GM12878 (cell line): ENCODE data around the gene NDUFS4. TPM values are rescaled to one million over a fixed set of nuclear protein-coding genes. Genes with fewer than 3 reads are reported as not detected.

Experiments
- ATAC-seq: fragments of 200-7000 bp; cut with Tn5 transposase; 3 replicates; pipeline ENCODE4 v1.9.1; 2020; ENCODE audit warnings: mild to moderate bottlenecking, moderate library complexity
- BruUV-seq: library from RNA; stranded (reverse); fragments of 400-500 nt; replicated peaks from 2 replicates; lab custom pipeline; 2021; lab: Mats Ljungman, UMichigan
- CTCF ChIA-PET: fragments of 300-600 bp; sonication (Branson Sonifier 250); formaldehyde crosslinking; extraction: SDS; loops from one replicate; lab custom pipeline; 2021; ENCODE audit warnings: inconsistent platforms; lab: Yijun Ruan, JAX
- POLR2A ChIA-PET: fragments of 350-600 bp; formaldehyde crosslinking; extraction: SDS; loops from one replicate; lab custom pipeline; 2021; ENCODE audit warnings: inconsistent platforms; lab: Charles Lee
- RAD21 ChIA-PET: fragments of 300-600 bp; sonication (Branson Sonifier 250); formaldehyde crosslinking; loops from one replicate; lab custom pipeline; 2023; ENCODE audit warnings: antibody characterized with exemption; ENCODE audit not compliant: unreplicated experiment; lab: Charles Lee
- SMC1A ChIA-PET: fragments of 300-600 bp; sonication (Branson Sonifier 250); formaldehyde crosslinking; loops from one replicate; lab custom pipeline; 2023; ENCODE audit not compliant: unreplicated experiment, uncharacterized antibody; lab: Charles Lee
- DNase-seq: peaks from one replicate; pipeline ENCODE4 v3.0.0-alpha.2; 2011; ENCODE audit warnings: low read depth, low spot score
- FAIRE-seq: peaks from 3 replicates; lab custom pipeline; 2011; peaks lifted over from hg19 to GRCh38; lab: Jason Lieb, UNC
- H2AFZ ChIP-seq: 2 replicates; pipeline ENCODE4 v1.6.0; 2011; ENCODE audit warnings: low read depth, low read length, control low read depth; ENCODE audit not compliant: control insufficient read depth
- H3K27ac ChIP-seq: 2 replicates; pipeline ENCODE4 v1.5.1; 2011; ENCODE audit warnings: control low read depth; ENCODE audit not compliant: control insufficient read depth, insufficient read depth
- H3K27me3 ChIP-seq, 2 experiments: replicated peaks in 1 of 2; 2 replicates each; pipeline versions ENCODE4 v1.6.0 to v1.6.1; 2011; ENCODE audit warnings: low read length in 1 of 2; ENCODE audit not compliant: control insufficient read depth in 2 of 2, insufficient read depth in 2 of 2
- H3K36me3 ChIP-seq, 2 experiments: 2 replicates each; pipeline ENCODE4 v1.5.1; 2011; ENCODE audit warnings: low read length in 1 of 2; ENCODE audit not compliant: control insufficient read depth in 2 of 2, insufficient read depth in 2 of 2
- H3K4me1 ChIP-seq: 2 replicates; pipeline ENCODE4 v1.6.1; 2011; ENCODE audit warnings: mild to moderate bottlenecking, low read length, moderate library complexity, mixed read lengths; ENCODE audit not compliant: control insufficient read depth, insufficient read depth
- H3K4me2 ChIP-seq: 2 replicates; pipeline ENCODE4 v1.6.0; 2011; ENCODE audit warnings: control low read depth; ENCODE audit not compliant: control insufficient read depth, insufficient read depth
- H3K4me3 ChIP-seq: fragments of 200-600 bp; sonication (generic); 2 replicates; pipeline ENCODE4 v1.5.1; 2016
- H3K79me2 ChIP-seq: 2 replicates; pipeline ENCODE4 v1.6.0; 2011; ENCODE audit warnings: low read length; ENCODE audit not compliant: control insufficient read depth, insufficient read depth
- H3K9ac ChIP-seq: 2 replicates; pipeline ENCODE4 v1.8.0; 2011; ENCODE audit warnings: low read length, control low read depth, mixed read lengths; ENCODE audit not compliant: control insufficient read depth, insufficient read depth
- H3K9me3 ChIP-seq: replicated peaks from 3 replicates; pipeline ENCODE4 v1.5.1; 2011; ENCODE audit warnings: mild to moderate bottlenecking, low read length; ENCODE audit not compliant: control insufficient read depth, insufficient read depth
- H4K20me1 ChIP-seq: 2 replicates; pipeline ENCODE4 v1.6.0; 2011; ENCODE audit not compliant: control insufficient read depth, insufficient read depth
- CEBPB ChIP-seq, 2 experiments: fragments of 150-350 bp in 1 of 2; IDR thresholded peaks; 2 replicates each; pipeline ENCODE4 v1.6.1; 2012 to 2014; ENCODE audit warnings: low read depth in 2 of 2, low read length in 2 of 2, borderline replicate concordance in 1 of 2, inconsistent platforms in 1 of 2
- FOS ChIP-seq: IDR thresholded peaks from 3 replicates; pipeline ENCODE4 v1.6.1; 2011; ENCODE audit warnings: borderline replicate concordance; ENCODE audit not compliant: insufficient read length; ENCODE audit errors: extremely low read depth
- FOXM1 ChIP-seq: IDR thresholded peaks from 2 replicates; pipeline ENCODE4 v1.6.1; 2012; ENCODE audit warnings: low read depth, mild to moderate bottlenecking, inconsistent platforms, low read length, moderate library complexity
- GATAD2B ChIP-seq: fragments of 450-650 bp; conservative IDR thresholded peaks from 2 replicates; pipeline ENCODE4 v1.6.1; 2017; ENCODE audit warnings: low read depth, mild to moderate bottlenecking, moderate library complexity
- HDAC2 ChIP-seq: fragments of 200-600 bp; sonication (generic); IDR thresholded peaks from 2 replicates; pipeline ENCODE4 v1.6.1; 2017
- NFIC ChIP-seq: IDR thresholded peaks from 2 replicates; pipeline ENCODE4 v1.6.1; 2012; ENCODE audit warnings: low read depth, mild to moderate bottlenecking, inconsistent platforms, low read length, moderate library complexity
- NFYB ChIP-seq: IDR thresholded peaks from 2 replicates; pipeline ENCODE4 v1.6.1; 2011; ENCODE audit warnings: low read depth, mild to moderate bottlenecking, low read length, improper control_type of control experiment, moderate library complexity; ENCODE audit not compliant: insufficient read depth
- SIX5 ChIP-seq: IDR thresholded peaks from 2 replicates; pipeline ENCODE4 v1.6.1; 2011; ENCODE audit warnings: mild to moderate bottlenecking, low read depth, low read length, moderate library complexity; ENCODE audit not compliant: severe bottlenecking
- SREBF2 ChIP-seq: IDR thresholded peaks from 2 replicates; pipeline ENCODE4 v1.6.1; 2012; ENCODE audit warnings: mild to moderate bottlenecking, low read length
- WRNIP1 ChIP-seq: IDR thresholded peaks from 2 replicates; pipeline ENCODE4 v1.6.1; 2011; ENCODE audit warnings: low read depth, low read length, improper control_type of control experiment, borderline replicate concordance
- ZBTB4 ChIP-seq: fragments of 450-650 bp; formaldehyde crosslinking; IDR thresholded peaks from 2 replicates; pipeline ENCODE4 v1.4.0; 2022; ENCODE audit warnings: mild to moderate bottlenecking, moderate library complexity
- ZNF24 ChIP-seq: fragments of 450-650 bp; IDR thresholded peaks from 2 replicates; pipeline ENCODE4 v1.6.1; 2017; ENCODE audit warnings: antibody characterized with exemption, mild to moderate bottlenecking
- ZSCAN29 ChIP-seq: fragments of 450-650 bp; IDR thresholded peaks from 2 replicates; pipeline ENCODE4 v1.6.1; 2017; ENCODE audit warnings: mild to moderate bottlenecking, moderate library complexity
- ZZZ3 ChIP-seq: IDR thresholded peaks from 2 replicates; pipeline ENCODE4 v1.6.1; 2011; ENCODE audit warnings: low read depth; ENCODE audit not compliant: control insufficient read depth, insufficient read length
- WGBS: methylation state at CpG from one replicate; pipeline ENCODE4 v1.1.6; 2016; ENCODE audit warnings: low lambda C conversion rate; ENCODE audit not compliant: insufficient replicate concordance, insufficient coverage; ENCODE audit errors: missing lambda C conversion rate; 5-methylcytosine and 5-hydroxymethylcytosine counted together
- in situ Hi-C: fragments of 300-500 bp; cut with MboI; formaldehyde crosslinking; loops from 9 replicates; pipeline ENCODE4 v1.14.3; 2018; ENCODE audit warnings: mixed read lengths
- intact Hi-C: fragments of 100-400 bp; cut with micrococcal nuclease; formaldehyde crosslinking; loops from one replicate; pipeline ENCODE4 v1.14.2; 2022; ENCODE audit not compliant: unreplicated experiment
- polyA plus RNA-seq, 11 experiments: library from polyadenylated mRNA; depleted of rRNA in 4 of 11; unstranded in 6 of 11; stranded (reverse) in 5 of 11; fragments of >200 nt; fragmentation: Nextera tagmentation in 4 of 11; fragmentation: Illumina TruSeq in 1 of 11; extraction: Ambion mirVana in 4 of 11; extraction: Trizol in 1 of 11; gene quantifications; 1 replicate in 1 of 11; 2 replicates in 10 of 11; pipeline versions ENCODE4 v1.2.1 to v1.2.3, GENCODE V29; 2011 to 2016; ENCODE audit warnings: inconsistent platforms in 2 of 11, missing spikeins in 2 of 11, low read depth in 1 of 11
- total RNA-seq, 4 experiments: library from RNA; depleted of rRNA in 3 of 4; stranded (reverse); fragments of >200 nt in 3 of 4; fragmentation: Illumina TruSeq in 1 of 4; extraction: Trizol in 1 of 4; gene quantifications; 2 replicates each; pipeline versions ENCODE4 v1.2.1 to v1.2.3, GENCODE V29; 2013 to 2021

Gene NDUFS4
- total and polyA plus RNA-seq, 10 of the 15 experiments (the other 5 are each of a cell fraction or from before 2014, with no cell fraction given), result 69.9 to 366 (median 114) TPM

- H3K27me3 ChIP-seq, result no peaks in the 10 kb centered on the region
- in situ Hi-C loops, result no loop called here
These were observed 37.5 kb downstream of the NDUFS4 start for GRCh38 chr5:53597894-53598293.

More at GRCh38 chr5:53597894-53598293, 37.5 kb downstream of the NDUFS4 start:
- H3K9me3 ChIP-seq, result no peaks in the 10 kb centered on the region; the same call in 2 of the 3 replicates
- no peak for TF ChIP-seq ZSCAN29
- TF ChIP-seq CEBPB (IDR thresholded peaks at IDR 0.05; ENCODE audit: borderline replicate concordance in 1 of 2, low read depth in 2 of 2, low read length in 2 of 2), result no peak
- no peak for TF ChIP-seq ZNF24
- no peak for TF ChIP-seq SREBF2
- no peak for TF ChIP-seq NFYB
- no peak for TF ChIP-seq FOS
- TF ChIP-seq GATAD2B, result no peak
- no peak for TF ChIP-seq ZBTB4
- no peak for TF ChIP-seq ZZZ3
- TF ChIP-seq HDAC2, result no peak
- TF ChIP-seq NFIC, result no peak
- TF ChIP-seq FOXM1, result no peak
- TF ChIP-seq SIX5, result no peak
- no peak for TF ChIP-seq WRNIP1
- POLR2A ChIA-PET, result no interaction called here
- H4K20me1 ChIP-seq, result no peaks in the 10 kb centered on the region; the same call in 1 of the 2 replicates
- H3K36me3 ChIP-seq, result no peaks in the 10 kb centered on the region
- H3K4me2 ChIP-seq, result no peak overlapping the region
- BruUV-seq, result no TSS peak
- SMC1A ChIA-PET, result no interaction called here
- no peak for FAIRE-seq
- H3K9ac ChIP-seq, result no peak overlapping the region
- RAD21 ChIA-PET, result no interaction called here
- no peak overlapping the region for H3K4me3 ChIP-seq
- CTCF ChIA-PET, result no interaction called here
- H2AFZ ChIP-seq, result no peak overlapping the region
- intact Hi-C loops, result no loop called here
- H3K27ac ChIP-seq, result no peak overlapping the region
- peaks cover 11% of the 10 kb centered on the region for H3K79me2 ChIP-seq
- no peaks in the 10 kb centered on the region for H3K4me1 ChIP-seq
- 90% methylated on average over 4 of the region's 4 CpGs for WGBS
- no peak for DNase-seq
- no peak for ATAC-seq
